Stimulated activated CD4-positive, alpha-beta T cell treated with anti-CD3 and anti-CD28 coated beads, Interleukin-15, amount 100 ng/mL, for 1 hour (primary cell): ENCODE results near the gene VGLL3.
"Not testable (repeated sequence)": the region's sequence is repeated elsewhere in the genome, so short reads cannot be mapped to it uniquely, and the experiment has no call there.

Experiments
- DNase-seq, 2 donors: peaks; one replicate each; pipeline ENCODE4 v3.0.0-alpha.2; 2020; ENCODE audit warnings: low read depth in 1 of 2, low spot score in 1 of 2

Gene VGLL3

GRCh38 chr3:86990012-86990733, 776 bp downstream of the VGLL3 start:
- no peak for DNase-seq

DNA sequence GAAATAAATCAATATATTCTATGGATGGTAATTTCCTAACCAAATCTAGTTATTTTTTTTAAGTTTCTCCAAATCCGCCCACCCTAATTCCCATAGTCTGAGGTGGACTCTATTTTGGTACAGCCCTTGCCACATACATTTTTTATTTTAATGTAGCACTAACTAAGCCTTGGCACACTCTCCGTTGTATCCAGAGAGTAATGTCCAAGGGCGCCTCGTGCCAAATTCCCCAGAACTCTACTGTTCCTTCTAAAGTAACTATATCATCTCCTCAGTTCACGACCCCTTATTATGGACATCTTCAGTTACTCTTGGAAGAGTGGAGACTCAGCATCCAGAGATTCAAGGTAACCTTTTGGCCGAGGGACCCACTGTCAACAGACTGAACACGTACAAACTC, 1.3 kb downstream of the VGLL3 start:
- DNase-seq: no peak

- no peak for DNase-seq
Observed at GRCh38 chr3:86989006-86989405, 1.9 kb downstream of the VGLL3 start.

DNA sequence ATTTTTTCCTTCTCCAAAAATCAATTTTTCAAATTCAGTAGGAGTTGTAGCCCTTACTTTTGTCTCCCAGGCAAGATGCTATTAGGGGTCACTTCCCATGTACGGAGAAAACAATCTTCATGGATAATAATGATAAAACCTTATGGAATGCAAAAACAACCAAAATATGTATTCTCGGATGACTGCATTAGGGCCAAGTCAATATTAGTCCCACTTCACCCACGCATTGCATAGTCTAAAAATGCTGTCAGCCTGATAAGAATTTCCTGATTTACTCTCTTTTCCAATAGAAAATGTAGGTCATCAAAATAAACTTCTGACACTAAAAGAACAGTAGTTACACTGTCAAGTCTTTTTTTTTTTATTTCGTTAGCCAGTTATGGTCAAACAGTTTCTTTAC, 2.7 kb downstream of the VGLL3 start:
- DNase-seq: no peak

DNA sequence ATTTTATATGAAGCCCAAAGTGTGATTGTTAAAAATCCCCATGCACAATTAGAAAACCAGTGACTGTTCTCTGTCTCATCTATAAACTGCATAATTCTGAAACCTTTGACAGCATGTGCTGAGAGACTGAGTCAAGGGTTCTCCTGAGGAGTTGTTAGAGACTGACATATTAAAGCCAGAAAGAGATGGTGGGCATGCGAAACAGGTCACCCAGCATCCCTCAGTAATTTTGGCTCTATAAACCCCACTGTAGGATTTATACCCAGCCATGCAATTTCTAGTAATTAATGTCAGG, 3.6 kb downstream of the VGLL3 start:
- no peak for DNase-seq

DNA sequence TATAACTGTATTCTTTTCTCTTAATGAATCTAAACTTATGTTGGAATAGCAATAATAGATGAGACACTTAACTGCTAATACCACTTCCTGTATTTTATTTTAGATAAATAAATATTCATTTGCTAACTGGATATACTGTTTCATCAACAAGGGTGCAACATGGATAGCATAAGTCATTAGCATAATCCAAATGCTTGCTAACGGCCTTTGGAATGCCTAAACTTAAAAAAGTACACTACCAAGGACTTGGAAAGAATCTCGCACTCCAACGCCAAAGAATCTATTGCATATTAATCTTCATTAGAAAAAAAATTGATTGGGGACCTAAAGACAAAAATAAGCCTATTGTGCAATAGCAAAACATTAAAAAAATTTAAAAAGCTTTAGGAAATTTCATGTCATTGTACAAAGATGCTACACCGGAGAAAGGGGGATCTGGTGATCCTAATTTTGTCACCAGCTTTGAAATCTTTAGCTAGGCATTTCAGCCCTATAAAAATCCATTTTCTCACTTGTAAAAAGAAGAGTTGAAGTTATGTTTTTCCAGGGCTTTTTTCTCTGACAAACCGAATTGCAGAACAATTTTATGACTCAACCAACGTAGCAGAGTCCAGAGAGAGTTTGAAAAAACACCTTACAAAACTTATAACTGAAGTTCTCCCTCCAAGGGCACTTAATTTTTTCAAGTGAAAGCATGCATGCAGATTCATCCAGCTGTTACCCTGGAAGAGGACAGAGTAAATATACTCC, 4.1 kb downstream of the VGLL3 start:
- no peak for DNase-seq

- no peak for DNase-seq
Observed at GRCh38 chr3:86985181-86985826, 5.6 kb downstream of the VGLL3 start.

- no peak for DNase-seq
Observed at GRCh38 chr3:86984271-86984670, 6.7 kb downstream of the VGLL3 start.

DNA sequence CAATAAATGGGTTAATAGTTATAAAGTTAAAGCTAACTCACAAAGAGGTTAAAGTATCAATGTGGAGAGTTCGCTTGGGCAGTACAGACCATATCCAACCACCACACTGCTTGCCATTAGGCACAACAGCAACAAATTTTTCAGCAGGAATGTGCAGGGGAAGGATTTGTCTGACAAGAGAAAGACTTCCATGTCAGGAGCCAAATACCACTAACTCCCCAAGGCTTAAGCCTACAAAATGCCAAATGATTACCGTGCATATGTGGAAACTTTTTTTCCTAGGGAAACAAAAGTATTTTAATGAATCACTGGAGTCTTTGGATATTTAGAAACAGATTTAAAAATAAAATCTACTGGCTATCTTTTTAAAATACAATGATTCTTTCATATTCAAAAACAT, 8.1 kb downstream of the VGLL3 start:
- DNase-seq: no peak

GRCh38 chr3:86978111-86978551, 12.8 kb downstream of the VGLL3 start:
- no peak for DNase-seq

- no peak for DNase-seq
Observed at GRCh38 chr3:86976219-86976618, 14.7 kb downstream of the VGLL3 start.

- not testable (repeated sequence) for DNase-seq
Observed at GRCh38 chr3:86974177-86974576, 16.8 kb downstream of the VGLL3 start.

- DNase-seq: no peak
Observed at GRCh38 chr3:86973440-86973839, 17.5 kb downstream of the VGLL3 start.

DNA sequence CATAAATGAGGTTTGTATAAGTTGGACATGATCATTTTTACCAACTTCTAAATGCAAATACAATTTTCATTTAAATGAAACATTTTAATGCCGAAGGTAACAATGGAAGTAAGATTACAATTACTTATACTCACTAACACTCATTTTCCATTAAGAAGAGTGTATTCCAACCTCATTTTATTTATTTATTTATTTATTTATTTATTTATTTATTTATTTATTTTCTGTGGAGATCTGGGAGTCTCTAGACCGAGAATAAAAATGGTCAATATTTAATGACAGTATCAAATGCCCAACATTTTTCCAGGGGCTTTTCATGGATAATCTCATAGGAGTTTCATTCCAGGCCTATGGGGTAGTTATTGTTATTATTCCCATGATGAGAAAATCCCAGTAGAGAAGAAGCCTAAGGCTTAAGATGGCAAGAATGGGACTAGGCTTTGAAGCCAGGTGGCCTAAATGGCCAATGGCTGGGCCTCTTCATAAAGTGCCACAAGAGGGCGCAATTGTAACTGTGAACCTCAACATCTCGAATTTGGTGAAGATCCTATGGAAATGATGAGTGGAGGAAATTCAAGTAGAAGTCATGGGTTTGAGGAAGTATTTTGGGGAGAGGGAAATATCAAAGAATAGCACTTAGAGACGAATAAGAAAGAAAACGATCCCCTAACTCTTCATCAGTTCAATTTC, 21.3 kb downstream of the VGLL3 start:
- DNase-seq: no peak

GRCh38 chr3:86968244-86968932, 22.6 kb downstream of the VGLL3 start:
- DNase-seq: no peak

- DNase-seq: no peak
Observed at GRCh38 chr3:86967062-86967461, 23.9 kb downstream of the VGLL3 start.

DNA sequence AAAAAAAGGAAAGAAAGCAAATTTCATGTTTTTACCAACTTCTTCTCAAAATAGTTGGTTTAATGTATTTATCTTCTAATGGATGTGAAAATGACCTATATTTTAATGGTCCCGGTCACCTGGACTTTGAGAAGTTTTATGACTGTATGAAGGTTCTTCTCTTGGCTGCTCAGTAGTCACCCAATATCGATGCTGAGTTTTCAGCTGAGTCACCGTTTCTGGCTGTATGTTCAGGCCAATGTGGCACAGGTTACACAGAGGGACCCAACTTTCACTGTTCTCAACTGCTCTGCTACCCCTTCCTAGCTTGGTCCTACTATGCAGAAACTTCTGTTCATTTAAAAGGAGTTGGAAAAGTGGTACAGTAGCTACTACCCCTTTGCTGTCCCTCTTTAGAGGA, 25.8 kb downstream of the VGLL3 start:
- no peak for DNase-seq

DNA sequence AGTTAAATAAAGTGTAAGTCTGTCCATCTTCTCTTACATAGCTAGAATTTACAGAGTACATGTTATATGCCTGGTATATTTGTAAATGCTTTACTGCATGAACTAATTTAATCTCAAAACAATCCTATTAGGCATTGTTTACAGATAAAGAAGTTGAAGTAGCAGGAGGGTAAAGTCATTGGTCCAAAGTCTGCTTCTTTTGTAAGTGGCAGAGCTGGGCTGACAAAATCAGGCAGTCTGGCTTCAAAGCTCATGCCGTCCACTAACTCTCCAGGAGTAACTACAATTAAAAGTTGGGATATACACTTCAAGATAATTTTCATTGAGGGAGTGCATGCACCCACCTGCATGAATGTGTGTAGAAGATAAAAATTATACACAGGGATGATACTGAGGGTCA, 27.3 kb downstream of the VGLL3 start:
- DNase-seq: no peak

GRCh38 chr3:86961297-86961696, 29.7 kb downstream of the VGLL3 start:
- DNase-seq: no peak

DNA sequence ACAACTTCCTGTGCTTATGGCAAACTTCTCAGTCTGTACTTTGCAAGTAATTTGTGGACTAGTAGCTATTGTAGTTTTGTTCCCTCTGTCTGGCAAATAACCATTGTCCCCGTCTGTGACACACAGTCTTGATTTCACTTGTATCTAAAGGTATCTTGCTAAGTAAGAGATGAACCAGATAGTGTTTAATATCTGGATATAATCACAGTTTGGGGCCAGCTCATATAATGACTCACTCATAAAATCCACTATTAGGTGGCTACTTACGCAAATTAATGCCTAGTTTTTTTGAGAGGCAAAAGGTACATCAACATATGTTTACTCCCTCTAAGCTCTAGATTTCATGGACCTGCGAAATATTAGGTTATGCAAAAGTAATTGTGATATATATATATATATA, 30.4 kb downstream of the VGLL3 start:
- DNase-seq: no peak

- DNase-seq: no peak
Observed at GRCh38 chr3:86958534-86958933, 32.4 kb downstream of the VGLL3 start.
